HCT116 (cell line): ENCODE measurements around the gene IGLL5. TPM values are rescaled to one million over a fixed set of nuclear protein-coding genes. Genes with fewer than 3 reads are reported as not detected.

Experiments used
- ATAC-seq: fragments of 200-7000 bp; cut with Tn5 transposase; 2 replicates; pipeline ENCODE4 v1.9.1; 2020; ENCODE audit warnings: mild to moderate bottlenecking, moderate library complexity
- BruUV-seq: library from RNA; stranded (reverse); fragments of 400-500 nt; replicated peaks from 2 replicates; lab custom pipeline; 2021; lab: Mats Ljungman, UMichigan
- CTCF ChIA-PET: fragments of 300-600 bp; sonication (Branson Sonifier 250); formaldehyde crosslinking; loops from one replicate; lab custom pipeline; 2021; ENCODE audit warnings: antibody characterized with exemption; lab: Charles Lee
- POLR2A ChIA-PET: fragments of 300-600, 350-600 bp; sonication (Branson Sonifier 250); formaldehyde crosslinking; loops from one replicate; lab custom pipeline; 2021; ENCODE audit warnings: antibody characterized with exemption; lab: Charles Lee
- RAD21 ChIA-PET, 2 experiments: fragments of 300-600 bp; sonication (Branson Sonifier 250); formaldehyde crosslinking; loops; one replicate each; lab custom pipeline; 2023; ENCODE audit warnings: low total read pairs in 2 of 2; ENCODE audit not compliant: uncharacterized antibody in 2 of 2, unreplicated experiment in 2 of 2, low non-redundant PET in 1 of 2; lab: Charles Lee
- DNase-seq: peaks from one replicate; pipeline ENCODE4 v3.0.0-alpha.2; 2010; ENCODE audit warnings: low read depth, low spot score
- H2AFZ ChIP-seq: fragments of 200-600 bp; shearing (Covaris generic), sonication (generic); 2 replicates; pipeline ENCODE4 v1.6.1; 2017; ENCODE audit warnings: low read depth, mixed run types, mixed read lengths, antibody characterized with exemption, low read length; ENCODE audit not compliant: poor library complexity, severe bottlenecking
- H3K27ac ChIP-seq: 2 replicates; pipeline ENCODE4 v1.5.1; 2012; ENCODE audit warnings: low read depth, low read length
- H3K27me3 ChIP-seq: fragments of 200-600 bp; sonication (generic); 2 replicates; pipeline ENCODE4 v1.6.1; 2016; ENCODE audit warnings: mixed run types, low read length, mixed read lengths; ENCODE audit not compliant: insufficient read depth
- H3K36me3 ChIP-seq, 2 experiments: fragments of 200-500 bp in 1 of 2; fragments of 200-600 bp in 1 of 2; sonication (Bioruptor generic) in 1 of 2; sonication (generic) in 1 of 2; 2 replicates each; pipeline versions ENCODE4 v1.5.1 to v1.6.1; 2014 to 2016; ENCODE audit warnings: low read length in 2 of 2, inconsistent platforms in 1 of 2, mixed read lengths in 1 of 2, mixed run types in 1 of 2; ENCODE audit not compliant: insufficient read depth in 2 of 2, control insufficient read depth in 1 of 2
- H3K4me1 ChIP-seq, 2 experiments: fragments of 200-600 bp in 1 of 2; sonication (generic) in 1 of 2; 2 replicates each; pipeline versions ENCODE4 v1.5.1 to v1.6.1; 2012 to 2017; ENCODE audit warnings: low read length in 2 of 2, inconsistent platforms in 1 of 2, mild to moderate bottlenecking in 1 of 2, mixed read lengths in 1 of 2, mixed run types in 1 of 2, moderate library complexity in 1 of 2; ENCODE audit not compliant: insufficient read depth in 2 of 2, control insufficient read depth in 1 of 2
- H3K4me2 ChIP-seq: fragments of 200-600 bp; sonication (generic); 2 replicates; pipeline ENCODE4 v1.6.1; 2017; ENCODE audit warnings: mixed run types, low read length, mixed read lengths
- H3K4me3 ChIP-seq, 2 experiments: fragments of 200-600 bp in 1 of 2; sonication (generic) in 1 of 2; replicated peaks in 1 of 2; 2 replicates each; pipeline ENCODE4 v1.5.1; 2011 to 2016; ENCODE audit warnings: low read length in 2 of 2, control low read depth in 1 of 2, low read depth in 1 of 2, mild to moderate bottlenecking in 1 of 2, mixed read lengths in 1 of 2, mixed run types in 1 of 2
- H3K79me2 ChIP-seq: fragments of 200-600 bp; sonication (generic); 2 replicates; pipeline ENCODE4 v1.6.1; 2017; ENCODE audit warnings: mild to moderate bottlenecking, mixed run types, low read length, moderate library complexity, mixed read lengths; ENCODE audit not compliant: insufficient read depth
- H3K9ac ChIP-seq: fragments of 200-600 bp; sonication (generic); 2 replicates; pipeline ENCODE4 v1.6.1; 2016; ENCODE audit warnings: low read length, mixed read lengths
- H3K9me2 ChIP-seq: fragments of 200-600 bp; sonication (generic), shearing (Covaris generic); 2 replicates; pipeline ENCODE4 v1.6.1; 2017; ENCODE audit warnings: mixed run types, mild to moderate bottlenecking, moderate library complexity; ENCODE audit not compliant: insufficient read depth
- H3K9me3 ChIP-seq, 2 experiments: fragments of 200-500 bp in 1 of 2; fragments of 200-600 bp in 1 of 2; sonication (Bioruptor generic) in 1 of 2; sonication (generic) in 1 of 2; 2 replicates each; pipeline ENCODE4 v1.6.1; 2014 to 2017; ENCODE audit warnings: low read length in 2 of 2, mixed read lengths in 2 of 2, inconsistent platforms in 1 of 2, low read depth in 1 of 2, mild to moderate bottlenecking in 1 of 2, mixed run types in 1 of 2, moderate library complexity in 1 of 2; ENCODE audit not compliant: control insufficient read depth in 1 of 2, insufficient read depth in 1 of 2
- H4K20me1 ChIP-seq: fragments of 200-600 bp; sonication (generic), shearing (Covaris generic); 2 replicates; pipeline ENCODE4 v1.6.1; 2017; ENCODE audit warnings: mixed run types, mild to moderate bottlenecking, moderate library complexity; ENCODE audit not compliant: insufficient read depth
- ATF3 ChIP-seq: IDR thresholded peaks from 2 replicates; pipeline ENCODE4 v1.6.1; 2012
- CBX3 ChIP-seq: IDR thresholded peaks from 2 replicates; pipeline ENCODE4 v1.6.1; 2012; ENCODE audit warnings: low read depth
- CEBPB ChIP-seq: IDR thresholded peaks from 2 replicates; pipeline ENCODE4 v1.6.1; 2012; ENCODE audit warnings: low read depth
- EGR1 ChIP-seq: IDR thresholded peaks from 2 replicates; pipeline ENCODE4 v1.6.1; 2012; ENCODE audit warnings: low read depth
- ELF1 ChIP-seq: IDR thresholded peaks from 2 replicates; pipeline ENCODE4 v1.6.1; 2012; ENCODE audit warnings: low read depth, borderline replicate concordance
- EZH2 ChIP-seq: fragments of 200-600 bp; sonication (generic); IDR thresholded peaks from 2 replicates; pipeline ENCODE4 v1.6.1; 2017; ENCODE audit warnings: antibody characterized with exemption, mixed run types
- EZH2phosphoT487 ChIP-seq: fragments of 200-600 bp; IDR thresholded peaks from 2 replicates; pipeline ENCODE4 v1.6.1; 2018; ENCODE audit warnings: antibody characterized with exemption, borderline replicate concordance
- FOSL1 ChIP-seq: IDR thresholded peaks from 2 replicates; pipeline ENCODE4 v1.6.1; 2012; ENCODE audit warnings: low read depth
- JUND ChIP-seq: IDR thresholded peaks from 2 replicates; pipeline ENCODE4 v1.6.1; 2012
- POLR2A ChIP-seq: IDR thresholded peaks from 2 replicates; pipeline ENCODE4 v1.7.0; 2011; ENCODE audit warnings: borderline replicate concordance; ENCODE audit not compliant: insufficient read depth, insufficient read length; ENCODE audit errors: extremely low read depth
- POLR2AphosphoS5 ChIP-seq: IDR thresholded peaks from 2 replicates; pipeline ENCODE4 v1.6.1; 2011; ENCODE audit warnings: mild to moderate bottlenecking, low read depth, low read length, moderate library complexity
- RAD21 ChIP-seq: IDR thresholded peaks from 2 replicates; pipeline ENCODE4 v1.6.1; 2012; ENCODE audit warnings: low read depth, mild to moderate bottlenecking
- REST ChIP-seq: IDR thresholded peaks from 2 replicates; pipeline ENCODE4 v1.6.1; 2012; ENCODE audit warnings: low read depth
- SIN3A ChIP-seq: IDR thresholded peaks from 2 replicates; pipeline ENCODE4 v1.6.1; 2012; ENCODE audit warnings: low read depth
- SP1 ChIP-seq: IDR thresholded peaks from 2 replicates; pipeline ENCODE4 v1.6.1; 2012; ENCODE audit warnings: low read depth
- SRF ChIP-seq: IDR thresholded peaks from 2 replicates; pipeline ENCODE4 v1.6.1; 2012; ENCODE audit warnings: low read depth
- TCF7L2 ChIP-seq: IDR thresholded peaks from 2 replicates; pipeline ENCODE4 v1.7.0; 2011; ENCODE audit warnings: borderline replicate concordance, inconsistent platforms; ENCODE audit not compliant: insufficient read depth, insufficient read length; ENCODE audit errors: extremely low read depth
- ZBTB33 ChIP-seq: IDR thresholded peaks from 2 replicates; pipeline ENCODE4 v1.6.1; 2011; ENCODE audit warnings: mild to moderate bottlenecking, low read length, moderate library complexity; ENCODE audit not compliant: insufficient replicate concordance; ENCODE audit errors: extremely low read depth
- ZFX ChIP-seq: fragments of 450-650 bp; IDR thresholded peaks from 2 replicates; pipeline ENCODE4 v1.6.1; 2017
- intact Hi-C: fragments of 100-400 bp; cut with micrococcal nuclease; formaldehyde crosslinking; loops from 2 replicates; pipeline ENCODE4 v1.10.0; 2022
- total RNA-seq: library from RNA; stranded (reverse); gene quantifications from one replicate; pipeline ENCODE4 v1.2.1, GENCODE V29; 2021; ENCODE audit not compliant: unreplicated experiment
- TF ChIP-seq, protein P1 (sequence below): IDR thresholded peaks from 2 replicates; pipeline ENCODE4 v1.6.1; 2012

IGLL5 gene
- total RNA-seq, 1 experiment from 2014 or later: not detected

DNA sequence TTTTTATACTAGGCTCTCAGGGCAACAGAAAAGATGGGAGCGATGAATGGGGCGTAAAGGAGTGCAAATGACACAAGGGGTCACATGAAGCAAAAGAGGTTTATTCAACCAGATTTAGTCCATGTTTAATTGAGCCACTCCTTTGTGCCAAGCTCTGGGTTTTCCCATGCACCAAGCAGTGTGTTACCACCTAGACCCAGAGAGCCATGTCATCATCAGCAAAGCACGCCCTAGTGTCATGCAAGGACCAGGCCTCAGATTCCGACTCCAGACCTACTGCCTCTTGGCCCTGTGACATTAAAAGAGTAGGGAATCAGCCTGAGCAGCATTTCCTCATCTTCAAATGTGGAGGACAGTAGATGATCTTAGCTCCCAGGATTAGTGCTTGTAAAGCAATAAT lies 1.1 kb upstream of the IGLL5 start:
- CTCF ChIA-PET: no interaction called here
- Histone ChIP-seq H3K9me3 (no peaks in the 10 kb centered on the region), H3K27me3 (peaks cover 14% of the 10 kb centered on the region), H3K4me2 (no peak overlapping the region), H4K20me1 (no peaks in the 10 kb centered on the region), H3K9ac (no peak overlapping the region), H3K27ac (no peak overlapping the region), H3K79me2 (no peaks in the 10 kb centered on the region), H3K9me2 (no peaks in the 10 kb centered on the region), H3K36me3 (no peaks in the 10 kb centered on the region), H2AFZ (no peak overlapping the region), H3K4me1 (no peaks in the 10 kb centered on the region), H3K4me3 (no peak overlapping the region)
- intact Hi-C loops: no loop called here
- no TSS peak for BruUV-seq
- POLR2A ChIA-PET: no interaction called here
- DNase-seq (no peak), ATAC-seq (no peak)
- RAD21 ChIA-PET: no interaction called here
- TF ChIP-seq ATF3 (no peak), CBX3 (no peak), SP1 (no peak), TCF7L2 (no peak), CEBPB (no peak), SRF (no peak), EZH2phosphoT487 (no peak), ELF1 (no peak), ZBTB33 (no peak), SIN3A (no peak), JUND (no peak), EGR1 (no peak), ZFX (no peak), POLR2AphosphoS5 (no peak), EZH2 (no peak), POLR2A (no peak), FOSL1 (no peak), RAD21 (no peak), REST (no peak)
- TF ChIP-seq, protein P1, sequence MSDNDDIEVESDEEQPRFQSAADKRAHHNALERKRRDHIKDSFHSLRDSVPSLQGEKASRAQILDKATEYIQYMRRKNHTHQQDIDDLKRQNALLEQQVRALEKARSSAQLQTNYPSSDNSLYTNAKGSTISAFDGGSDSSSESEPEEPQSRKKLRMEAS: no peak
